Thyroid gland (tissue), 4 donors: Measurements from ENCODE around the gene LOXL1.

ENCODE experiments used
- CTCF ChIP-seq, 6 experiments: fragments of 200-600 bp in 3 of 6; fragments of 450-650 bp in 3 of 6; sonication (generic) in 3 of 6; IDR thresholded peaks; one replicate each; pipeline ENCODE4 v1.5.1; 2016 to 2019; ENCODE audit warnings: antibody characterized with exemption in 6 of 6, mild to moderate bottlenecking in 2 of 6, inconsistent platforms in 1 of 6, moderate library complexity in 1 of 6
- POLR2A ChIP-seq, 2 donors: fragments of 450-650 bp; IDR thresholded peaks; one replicate each; pipeline ENCODE4 v1.6.1; 2017; ENCODE audit warnings: antibody characterized with exemption in 2 of 2, mild to moderate bottlenecking in 2 of 2, moderate library complexity in 1 of 2

GRCh38 chr15:73945130-73945508 is 18.9 kb downstream of the LOXL1 start:
- no peak for TF ChIP-seq CTCF (IDR thresholded peaks at IDR 0.05)
- TF ChIP-seq POLR2A (IDR thresholded peaks at IDR 0.05) = no peak
